T-helper 2 cell treated with Interferon-gamma antibody and Interleukin-4, amounts not matched to agents 100 ng/mL and 5 ng/mL, for 36 hours (primary cell): ENCODE data around the gene TSEN54. TPM values are rescaled to one million over a fixed set of nuclear protein-coding genes. Genes with fewer than 3 reads are reported as not detected.

Source experiments
- intact Hi-C: fragments of 100-400 bp; cut with micrococcal nuclease; formaldehyde crosslinking; loops from one replicate; pipeline ENCODE4 v1.15.1; 2023
- total RNA-seq: library from RNA; stranded (reverse); gene quantifications from 2 replicates; pipeline ENCODE4 v1.2.3, GENCODE V29; 2022

TSEN54 gene
- total RNA-seq, 1 donor from 2014 or later = 69.4 TPM

DNA sequence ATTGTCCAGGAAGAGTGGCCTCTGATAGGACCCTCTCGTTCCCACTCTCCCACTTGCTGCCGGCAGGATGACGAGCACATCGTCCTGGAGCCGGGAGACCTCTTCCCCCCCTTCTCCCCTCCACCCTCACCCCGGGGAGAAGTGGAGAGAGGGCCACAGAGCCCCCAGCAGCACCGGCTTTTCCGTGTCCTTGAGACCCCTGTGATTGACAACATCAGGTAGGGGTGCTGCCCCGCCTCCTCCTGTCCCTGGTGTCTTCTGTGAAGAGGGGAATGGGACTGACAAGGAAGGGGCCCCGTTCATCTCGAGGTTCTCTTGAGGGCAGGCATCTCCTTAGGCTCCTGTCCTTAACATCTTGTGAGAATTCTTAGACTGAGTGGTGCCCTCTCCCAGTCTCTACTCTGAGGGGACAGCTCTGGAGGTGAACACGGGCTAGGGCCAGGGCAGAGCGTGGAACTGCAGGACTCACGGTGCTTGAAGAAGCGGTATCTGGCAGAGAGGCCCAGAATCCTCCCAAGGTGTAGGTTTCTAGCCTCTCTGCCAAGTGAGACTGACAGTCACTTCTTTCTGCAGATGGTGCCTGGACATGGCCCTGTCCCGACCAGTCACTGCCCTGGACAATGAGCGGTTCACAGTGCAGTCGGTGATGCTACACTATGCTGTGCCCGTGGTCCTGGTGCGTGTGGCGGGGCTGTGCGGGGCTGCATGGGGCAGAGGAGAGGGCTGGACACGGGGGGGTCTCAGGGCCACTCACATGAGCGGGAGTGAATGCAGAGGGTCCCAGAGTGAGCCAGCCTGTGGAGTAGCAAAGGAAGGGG lies 27.4 kb upstream of the TSEN54 start:
- intact Hi-C loops = no loop called here

DNA sequence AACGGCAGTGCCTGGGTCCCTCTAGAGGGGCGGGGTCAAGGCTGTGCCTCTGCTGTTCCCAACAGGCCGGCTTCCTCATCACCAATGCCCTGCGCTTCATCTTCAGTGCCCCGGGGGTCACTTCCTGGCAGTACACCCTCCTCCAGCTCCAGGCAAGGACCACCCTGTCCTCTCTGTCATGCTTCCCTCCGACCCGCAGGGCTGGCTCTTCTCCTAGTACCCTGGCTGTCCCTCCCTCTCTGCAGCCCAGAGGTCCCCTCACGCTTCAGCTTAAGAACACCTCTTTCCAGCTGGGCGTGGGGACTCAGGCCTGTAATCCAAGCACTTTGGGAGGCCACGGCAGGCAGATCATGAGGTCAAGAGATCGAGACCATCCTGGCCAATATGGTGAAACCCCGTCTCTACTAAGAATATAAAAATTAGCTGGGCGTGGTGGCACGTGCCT lies 26.8 kb upstream of the TSEN54 start:
- intact Hi-C loops = no loop called here

DNA sequence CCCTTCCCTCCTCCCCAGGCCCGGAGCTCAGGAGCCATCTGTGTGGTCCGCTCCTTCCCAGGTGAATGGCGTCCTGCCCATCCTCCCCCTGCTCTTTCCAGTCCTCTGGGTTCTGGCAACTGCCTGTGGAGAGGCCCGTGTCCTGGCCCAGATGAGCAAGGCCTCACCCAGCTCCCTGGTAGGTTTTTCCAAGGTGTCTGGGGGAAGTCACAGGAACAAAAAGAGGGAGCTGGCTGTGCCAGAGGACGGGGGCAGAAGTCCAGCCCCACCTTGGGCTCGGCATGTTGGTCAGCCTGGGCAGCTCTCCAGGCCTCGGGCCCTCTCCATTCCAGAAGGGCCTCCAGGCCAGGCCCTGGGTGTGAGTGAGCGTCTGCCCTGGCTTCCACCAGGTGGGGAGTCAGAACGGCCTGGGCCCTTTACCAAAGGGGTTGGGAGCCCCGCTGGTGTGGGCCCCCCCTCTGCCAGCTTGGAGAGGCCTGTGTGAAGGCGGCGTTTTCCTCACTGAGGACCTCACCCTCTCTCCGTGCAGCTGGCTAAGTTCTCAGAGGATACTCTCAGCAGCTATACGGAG lies 26.1 kb upstream of the TSEN54 start:
- intact Hi-C loops = no loop called here

DNA sequence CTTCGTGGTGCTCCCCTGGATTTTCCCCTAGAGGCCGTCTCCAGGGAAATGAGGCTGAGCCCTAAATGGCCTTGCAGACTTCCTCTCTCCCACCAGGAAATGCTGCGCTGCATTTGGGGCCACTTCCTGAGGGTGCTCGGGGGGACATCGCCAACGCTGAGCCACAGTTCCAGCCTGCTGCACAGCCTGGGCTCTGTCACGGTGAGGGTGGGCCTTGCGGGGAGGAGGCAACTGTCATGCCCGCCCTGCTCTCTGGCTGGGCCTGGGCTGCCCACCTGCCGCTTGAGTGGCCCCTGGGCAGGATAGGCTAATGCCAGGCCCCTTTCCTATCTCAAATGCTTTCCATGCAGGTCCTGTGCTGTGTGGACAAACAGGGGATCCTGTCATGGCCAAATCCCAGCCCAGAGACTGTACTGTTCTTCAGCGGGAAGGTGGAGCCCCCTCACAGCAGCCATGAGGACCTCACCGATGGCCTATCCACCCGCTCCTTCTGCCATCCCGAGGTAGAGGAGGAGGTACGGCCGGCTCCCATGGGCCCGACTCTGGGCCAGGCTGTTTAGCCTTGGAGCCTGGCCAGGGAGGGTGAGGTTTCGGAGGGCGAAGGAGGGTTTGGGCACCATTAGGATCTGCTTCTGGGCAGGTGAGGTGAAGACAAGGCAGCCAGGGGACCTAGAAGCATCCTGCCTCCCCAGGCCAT lies 25.2 kb upstream of the TSEN54 start:
- intact Hi-C loops = no loop called here

DNA sequence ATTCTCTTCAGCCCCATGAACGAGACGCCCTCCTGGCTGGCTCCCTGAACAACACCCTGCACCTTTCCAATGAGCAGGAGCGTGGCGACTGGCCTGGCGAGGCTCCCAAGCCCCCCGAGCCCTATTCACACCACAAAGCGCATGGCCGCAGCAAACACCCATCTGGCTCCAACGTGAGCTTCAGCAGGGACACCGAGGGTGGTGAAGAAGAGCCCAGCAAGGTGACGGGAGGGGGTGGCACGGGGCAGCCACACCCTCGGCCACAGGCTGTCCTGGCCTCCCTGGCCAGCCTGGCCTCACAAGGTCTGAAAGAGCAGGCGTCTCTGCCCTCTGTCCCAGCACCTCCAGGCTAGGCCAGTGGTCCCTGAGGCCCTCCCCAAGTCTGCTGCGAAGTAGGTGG lies 24.6 kb upstream of the TSEN54 start:
- intact Hi-C loops = no loop called here

DNA sequence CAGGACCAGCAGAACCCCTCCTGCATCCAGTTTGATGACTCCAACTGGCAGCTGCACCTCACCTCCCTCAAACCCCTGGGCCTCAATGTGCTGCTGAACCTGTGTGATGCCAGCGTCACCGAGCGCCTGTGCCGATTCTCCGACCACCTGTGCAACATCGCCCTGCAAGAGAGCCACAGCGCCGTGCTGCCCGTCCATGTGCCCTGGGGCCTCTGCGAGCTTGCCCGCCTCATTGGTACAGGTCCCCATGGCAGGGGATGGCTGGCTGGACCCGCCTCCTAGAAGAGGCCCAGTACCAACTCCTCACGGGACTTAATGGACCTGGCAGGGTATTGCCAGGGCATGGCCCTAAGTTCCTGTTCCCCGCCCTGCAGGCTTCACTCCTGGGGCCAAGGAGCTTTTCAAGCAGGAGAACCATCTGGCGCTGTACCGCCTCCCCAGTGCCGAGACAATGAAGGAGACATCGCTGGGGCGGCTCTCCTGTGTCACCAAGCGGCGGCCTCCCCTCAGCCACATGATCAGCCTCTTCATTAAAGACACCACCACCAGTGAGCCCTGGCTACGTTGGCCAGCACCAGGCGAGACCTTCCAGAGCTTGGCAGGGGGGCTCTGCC lies 23.7 kb upstream of the TSEN54 start:
- intact Hi-C loops = no loop called here

GRCh38 chr17:75493476-75494129 lies 22.7 kb upstream of the TSEN54 start:
- intact Hi-C loops = no loop called here

GRCh38 chr17:75494326-75494877 lies 21.9 kb upstream of the TSEN54 start:
- intact Hi-C loops = no loop called here

DNA sequence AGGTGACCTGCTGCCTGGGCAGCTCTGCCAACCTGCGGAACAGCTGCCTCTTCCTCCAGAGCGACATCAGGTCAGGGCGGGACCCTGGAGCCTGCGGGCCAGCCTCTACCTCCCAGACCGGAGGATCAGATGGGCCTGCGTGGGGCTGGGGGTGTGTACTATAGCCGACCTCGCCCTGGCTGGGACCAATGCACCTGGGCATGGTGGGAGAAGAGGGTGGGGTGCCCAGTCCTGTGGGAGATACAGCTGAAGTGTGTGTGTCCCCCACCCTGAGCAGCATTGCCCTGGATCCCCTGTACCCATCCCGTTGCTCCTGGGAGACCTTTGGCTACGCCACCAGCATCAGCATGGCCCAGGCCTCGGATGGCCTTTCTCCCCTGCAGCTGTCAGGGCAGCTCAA lies 20.3 kb upstream of the TSEN54 start:
- intact Hi-C loops = no loop called here

GRCh38 chr17:75498039-75498725 lies 18.1 kb upstream of the TSEN54 start:
- intact Hi-C loops = no loop called here

DNA sequence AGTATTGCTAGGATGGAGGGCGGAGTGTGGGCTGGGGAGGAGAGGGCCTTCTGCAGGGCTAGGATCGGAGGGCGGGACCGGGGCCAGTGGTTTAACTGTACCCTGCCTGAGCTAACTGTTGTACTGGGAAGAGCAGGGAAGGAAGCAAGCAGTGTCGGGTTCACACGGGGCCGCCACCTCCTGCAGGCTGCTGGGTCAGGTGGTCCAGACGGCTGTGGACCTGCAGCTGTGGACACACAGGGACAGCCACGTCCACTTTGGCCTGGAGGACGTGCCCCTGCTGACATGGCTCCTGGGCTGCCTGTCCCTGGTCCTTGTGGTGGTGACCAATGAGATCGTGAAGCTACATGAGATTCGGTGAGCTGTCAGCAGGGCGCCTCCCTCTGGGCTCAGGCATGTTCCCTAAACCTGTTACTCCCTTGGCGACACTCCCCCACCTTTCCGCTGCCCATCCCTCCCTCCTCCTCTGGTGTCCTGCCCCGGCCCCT lies 17.6 kb upstream of the TSEN54 start:
- intact Hi-C loops = no loop called here

DNA sequence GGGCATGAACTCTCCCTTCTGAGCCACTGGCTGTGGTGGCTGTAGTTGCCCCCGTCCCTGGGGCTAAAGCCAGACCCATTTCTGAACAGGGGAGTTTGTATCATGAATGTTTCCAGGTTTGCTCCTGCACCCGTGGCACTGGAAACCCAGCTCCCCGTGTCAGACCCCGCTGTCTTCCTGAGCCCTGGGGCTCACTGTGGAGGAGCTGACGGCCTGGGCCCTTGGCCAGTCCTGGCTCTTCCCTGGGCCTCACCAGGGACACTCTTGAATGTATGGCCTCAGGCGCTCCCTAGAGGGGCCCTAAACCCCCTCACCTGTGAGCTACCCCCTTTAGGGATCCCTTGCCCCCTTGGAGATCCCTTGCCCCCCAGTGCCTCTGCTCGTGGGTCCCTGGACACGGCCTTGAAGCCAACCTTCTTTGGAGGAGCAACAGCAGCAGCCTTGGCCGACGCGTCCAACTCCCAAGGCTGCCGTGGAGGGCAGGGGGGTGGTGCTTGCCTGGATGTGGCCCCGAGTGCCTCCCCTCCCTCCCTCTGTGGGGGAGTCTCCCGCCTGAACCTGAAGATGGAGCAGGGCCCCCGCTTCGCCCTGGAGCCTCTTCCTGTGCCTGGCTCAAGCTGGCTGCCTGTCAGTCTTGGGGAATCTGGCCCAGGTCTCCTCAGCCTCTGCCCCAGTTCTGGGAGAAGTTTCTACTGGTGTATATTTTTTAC lies 16.9 kb upstream of the TSEN54 start:
- intact Hi-C loops = no loop called here

- intact Hi-C loops = no loop called here
Observed at GRCh38 chr17:75500419-75501216, 15.7 kb upstream of the TSEN54 start.

GRCh38 chr17:75501378-75502071 lies 14.8 kb upstream of the TSEN54 start:
- intact Hi-C loops = no loop called here

GRCh38 chr17:75502072-75502720 lies 14.1 kb upstream of the TSEN54 start:
- intact Hi-C loops = no loop called here

DNA sequence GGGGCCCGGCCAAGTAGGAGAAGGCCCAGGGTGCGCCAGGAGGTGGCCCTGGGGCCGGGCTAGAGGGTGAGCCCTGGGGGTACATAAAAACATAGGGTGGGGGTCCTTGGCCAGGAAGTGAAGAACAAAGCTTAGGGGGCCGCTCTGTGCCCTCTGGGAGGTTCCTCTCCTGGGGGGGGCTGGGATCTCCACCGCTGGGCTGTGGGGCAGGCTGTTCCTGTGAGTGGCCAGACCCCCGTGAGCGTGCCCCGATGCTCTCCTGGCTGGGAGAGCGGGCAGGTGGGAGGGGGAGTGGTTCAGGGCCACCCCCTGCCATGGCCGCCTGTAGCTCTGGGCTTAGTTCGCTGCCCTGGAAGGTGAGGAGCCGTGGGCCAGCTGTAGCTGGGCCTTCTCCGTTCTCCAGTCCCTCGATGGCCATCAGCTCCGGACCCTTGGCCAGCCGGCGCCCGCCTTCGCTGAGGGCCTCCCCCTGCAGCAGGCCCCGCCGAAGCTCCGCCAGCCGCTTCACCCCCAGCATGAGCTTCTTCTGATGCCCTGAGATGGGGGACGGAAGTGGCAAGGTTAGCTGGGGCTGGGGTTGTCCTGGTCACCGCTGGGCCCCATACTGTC lies 13.5 kb upstream of the TSEN54 start:
- intact Hi-C loops = no loop called here

- intact Hi-C loops = no loop called here
Observed at GRCh38 chr17:75503337-75503950, 12.9 kb upstream of the TSEN54 start.
